Naive thymus-derived CD8-positive, alpha-beta T cell (primary cell): ENCODE data around the gene TMEM18. TPM values are rescaled to one million over a fixed set of nuclear protein-coding genes. Genes with fewer than 3 reads are reported as not detected.

Experiments
- ATAC-seq, 2 donors: fragments of 150-1000 bp; cut with Tn5 transposase in 1 of 2; sonication (Bioruptor Pico), chemical (Tn5 transposase) in 1 of 2; 1 replicate in 1 of 2; 2 replicates in 1 of 2; pipeline ENCODE4 v1.10.0; 2021; ENCODE audit warnings: mild to moderate bottlenecking in 2 of 2, moderate library complexity in 2 of 2
- POLR2A ChIA-PET: fragments of 350-600 bp; sonication (Branson Sonifier 250); formaldehyde crosslinking; loops from one replicate; lab custom pipeline; 2021; ENCODE audit warnings: antibody characterized with exemption; lab: Charles Lee
- DNase-seq, 10 donors: peaks; one replicate each; pipeline versions ENCODE4 v3.0.0 to v3.0.0-alpha.2; 2020 to 2022
- H3K27ac Mint-ChIP-seq, 10 donors: one replicate each; pipeline ENCODE4 v1.8.0; 2020 to 2022; ENCODE audit warnings: mild to moderate bottlenecking in 10 of 10, mixed read lengths in 10 of 10, moderate library complexity in 4 of 10, inconsistent platforms in 1 of 10
- H3K27me3 Mint-ChIP-seq, 5 donors: one replicate each; pipeline ENCODE4 v1.8.0; 2021 to 2022; ENCODE audit warnings: mixed read lengths in 5 of 5
- H3K36me3 Mint-ChIP-seq, 3 donors: one replicate each; pipeline ENCODE4 v1.8.0; 2020 to 2022; ENCODE audit warnings: mixed read lengths in 3 of 3, mild to moderate bottlenecking in 2 of 3, inconsistent platforms in 1 of 3
- H3K4me1 Mint-ChIP-seq, 4 donors: one replicate each; pipeline ENCODE4 v1.8.0; 2021 to 2022; ENCODE audit warnings: mixed read lengths in 4 of 4
- H3K4me3 Mint-ChIP-seq, 10 donors: one replicate each; pipeline ENCODE4 v1.8.0; 2020 to 2022; ENCODE audit warnings: mild to moderate bottlenecking in 10 of 10, mixed read lengths in 10 of 10, moderate library complexity in 6 of 10, inconsistent platforms in 1 of 10
- H3K9me3 Mint-ChIP-seq, 9 donors: one replicate each; pipeline ENCODE4 v1.8.0; 2020 to 2022; ENCODE audit warnings: mixed read lengths in 9 of 9, mild to moderate bottlenecking in 3 of 9, inconsistent platforms in 1 of 9, moderate library complexity in 1 of 9
- polyA plus RNA-seq, 3 donors: library from polyadenylated mRNA; unstranded; fragments of 300-500 nt; fragmentation: Illumina TruSeq; gene quantifications; one replicate each; pipeline ENCODE4 v1.2.3, GENCODE V29; 2021
- total RNA-seq, 8 experiments: library from RNA in 2 of 8; stranded (reverse) in 2 of 8; gene quantifications; one replicate each; pipeline ENCODE4 v1.2.3 and lab custom pipeline; 2021 to 2026

The TMEM18 gene
- total and polyA plus RNA-seq, 5 experiments from 2014 or later: 22.1 to 41.4 (median 29.8) TPM

- Mint-ChIP-seq H3K9me3 (no peaks in the 10 kb centered on the region), H3K27me3 (peaks cover 2 to 26% (median 8%) of the 10 kb centered on the region in 5 donors), H3K4me3 (no peak overlapping the region), H3K27ac (no peak overlapping the region), H3K4me1 (no peaks in the 10 kb centered on the region), H3K36me3 (no peaks in the 10 kb centered on the region)
- POLR2A ChIA-PET: no interaction called here
- ATAC-seq (no peak), DNase-seq (peak in 1 of 10 donors; percentile 7)
Measured at GRCh38 chr2:644871-645270, 32.3 kb downstream of the TMEM18 start.

GRCh38 chr2:643761-644160, 33.4 kb downstream of the TMEM18 start:
- Mint-ChIP-seq H3K36me3 (no peaks in the 10 kb centered on the region), H3K27me3 (peaks cover 2 to 26% (median 8%) of the 10 kb centered on the region in 5 donors), H3K27ac (no peak overlapping the region), H3K9me3 (no peaks in the 10 kb centered on the region), H3K4me3 (no peak overlapping the region), H3K4me1 (no peaks in the 10 kb centered on the region)
- DNase-seq (no peak), ATAC-seq (no peak)
- POLR2A ChIA-PET: interaction anchor here (0.6 kb wide), 1 partner anchor 23 kb away, joined by 3 read pairs; no protein-coding TSS in a partner anchor

GRCh38 chr2:643334-643733, 33.9 kb downstream of the TMEM18 start:
- ATAC-seq: no peak
- Mint-ChIP-seq H3K27ac (no peak overlapping the region), H3K4me3 (no peak overlapping the region), H3K36me3 (no peaks in the 10 kb centered on the region), H3K27me3 (peaks cover 2 to 26% (median 8%) of the 10 kb centered on the region in 5 donors), H3K9me3 (no peaks in the 10 kb centered on the region), H3K4me1 (no peaks in the 10 kb centered on the region)
- DNase-seq: peak in 1 of 10 donors; percentile 4
- POLR2A ChIA-PET: interaction anchor here (0.6 kb wide), 1 partner anchor 24 kb away, joined by 3 read pairs; no protein-coding TSS in a partner anchor

GRCh38 chr2:641872-642815, 35.1 kb downstream of the TMEM18 start:
- H3K4me3 Mint-ChIP-seq: no peak overlapping the region
- DNase-seq (peak in 1 of 10 donors; percentile 12), ATAC-seq (no peak)
- peaks cover under 1% of the 10 kb centered on the region in 4 donors for H3K4me1 Mint-ChIP-seq
- peak overlapping the region in 2 of 10 donors; percentile 19 to 74 for H3K27ac Mint-ChIP-seq
- no peaks in the 10 kb centered on the region for H3K36me3 Mint-ChIP-seq
- POLR2A ChIA-PET: no interaction called here
- H3K27me3 Mint-ChIP-seq: peaks cover 2 to 23% (median 8%) of the 10 kb centered on the region in 5 donors
- H3K9me3 Mint-ChIP-seq: no peaks in the 10 kb centered on the region

- POLR2A ChIA-PET: no interaction called here
- no peak overlapping the region for H3K4me3 Mint-ChIP-seq
- H3K9me3 Mint-ChIP-seq: no peaks in the 10 kb centered on the region
- H3K27me3 Mint-ChIP-seq: peaks cover 0 to 15% (median 6%) of the 10 kb centered on the region in 5 donors
- H3K4me1 Mint-ChIP-seq: peaks cover 4 to 6% (median 5%) of the 10 kb centered on the region in 4 donors
- no peak for DNase-seq
- no peak for ATAC-seq
- H3K27ac Mint-ChIP-seq: no peak overlapping the region
- H3K36me3 Mint-ChIP-seq: no peaks in the 10 kb centered on the region
Measured at GRCh38 chr2:641164-641871, 35.9 kb downstream of the TMEM18 start.

- Mint-ChIP-seq H3K4me1 (peaks cover 4 to 6% (median 6%) of the 10 kb centered on the region in 4 donors), H3K27ac (no peak overlapping the region), H3K4me3 (no peak overlapping the region), H3K36me3 (no peaks in the 10 kb centered on the region), H3K27me3 (peaks cover 0 to 10% (median 6%) of the 10 kb centered on the region in 5 donors), H3K9me3 (no peaks in the 10 kb centered on the region)
- ATAC-seq: no peak
- POLR2A ChIA-PET: no interaction called here
- DNase-seq: no peak
Measured at GRCh38 chr2:639703-640102, 37.5 kb downstream of the TMEM18 start.

GRCh38 chr2:637804-638203, 39.4 kb downstream of the TMEM18 start:
- no peaks in the 10 kb centered on the region for H3K9me3 Mint-ChIP-seq
- POLR2A ChIA-PET: interaction anchor here (1.3 kb wide), 1 partner anchor 398 kb away, joined by 3 read pairs; no protein-coding TSS in a partner anchor
- peaks cover 0 to 3% (median 0%) of the 10 kb centered on the region in 5 donors for H3K27me3 Mint-ChIP-seq
- DNase-seq (no peak), ATAC-seq (no peak)
- H3K4me3 Mint-ChIP-seq: no peak overlapping the region
- H3K36me3 Mint-ChIP-seq: no peaks in the 10 kb centered on the region
- H3K4me1 Mint-ChIP-seq: peaks cover 4 to 6% (median 6%) of the 10 kb centered on the region in 4 donors
- no peak overlapping the region for H3K27ac Mint-ChIP-seq

- Mint-ChIP-seq H3K27me3 (peaks cover 0 to 3% (median 0%) of the 10 kb centered on the region in 5 donors), H3K27ac (peak overlapping the region in 2 of 10 donors; percentile 22 to 89), H3K36me3 (no peaks in the 10 kb centered on the region), H3K4me1 (peaks cover 4 to 6% (median 6%) of the 10 kb centered on the region in 4 donors), H3K9me3 (no peaks in the 10 kb centered on the region), H3K4me3 (peak overlapping the region in 7 of 10 donors; percentile 85 to 91 (median 87))
- POLR2A ChIA-PET: no interaction called here
- ATAC-seq: no peak
- DNase-seq: no peak
Measured at GRCh38 chr2:637406-637776, 39.8 kb downstream of the TMEM18 start.

GRCh38 chr2:636641-637405, 40.4 kb downstream of the TMEM18 start:
- peaks cover 0 to under 1% (median 0%) of the 10 kb centered on the region in 9 donors for H3K9me3 Mint-ChIP-seq
- peaks cover 4 to 6% (median 6%) of the 10 kb centered on the region in 4 donors for H3K4me1 Mint-ChIP-seq
- DNase-seq: peak; percentile 16 to 73 (median 52)
- peaks cover 0 to 3% (median 0%) of the 10 kb centered on the region in 5 donors for H3K27me3 Mint-ChIP-seq
- peak overlapping the region in 8 of 10 donors; percentile 58 to 93 (median 79) for H3K27ac Mint-ChIP-seq
- ATAC-seq: peak; percentile 80 to 86
- H3K36me3 Mint-ChIP-seq: peaks cover 0 to under 1% (median 0%) of the 10 kb centered on the region in 3 donors
- peak overlapping the region; percentile 76 to 91 (median 87) for H3K4me3 Mint-ChIP-seq
- POLR2A ChIA-PET: interaction anchor here (1.2 kb wide), 1 partner anchor 461 kb away, joined by 3 read pairs; no protein-coding TSS in a partner anchor

- DNase-seq: no peak
- Mint-ChIP-seq H3K36me3 (peaks cover 0 to 3% (median 0%) of the 10 kb centered on the region in 3 donors), H3K4me1 (peaks cover 4 to 6% (median 6%) of the 10 kb centered on the region in 4 donors), H3K27me3 (peaks cover 0 to 3% (median 0%) of the 10 kb centered on the region in 5 donors), H3K4me3 (peak overlapping the region in 9 of 10 donors; percentile 59 to 91 (median 76)), H3K27ac (peak overlapping the region in 2 of 10 donors; percentile 29 to 70), H3K9me3 (peaks cover 0 to 4% (median 0%) of the 10 kb centered on the region in 9 donors)
- POLR2A ChIA-PET: interaction anchor here (1.2 kb wide), 1 partner anchor 460 kb away, joined by 3 read pairs; no protein-coding TSS in a partner anchor
- no peak for ATAC-seq
Measured at GRCh38 chr2:635687-636621, 41.3 kb downstream of the TMEM18 start.
